IMR-90 (cell line): ENCODE measurements around the gene DDX31. TPM values are rescaled to one million over a fixed set of nuclear protein-coding genes. Genes with fewer than 3 reads are reported as not detected.

Experiments
- ATAC-seq: fragments of 200-7000 bp; cut with Tn5 transposase; 2 replicates; pipeline ENCODE4 v1.9.1; 2020; ENCODE audit warnings: low read depth, mild to moderate bottlenecking, moderate library complexity
- BruUV-seq: library from RNA; stranded (reverse); fragments of 400-500 nt; replicated peaks from 2 replicates; lab custom pipeline; 2021; lab: Mats Ljungman, UMichigan
- CTCF ChIA-PET: fragments of 300-600 bp; formaldehyde crosslinking; extraction: SDS; loops from one replicate; lab custom pipeline; 2021; ENCODE audit warnings: antibody characterized with exemption; lab: Yijun Ruan, JAX
- POLR2A ChIA-PET: fragments of 300-600 bp; sonication (Branson Sonifier 250); formaldehyde crosslinking; loops from one replicate; lab custom pipeline; 2022; ENCODE audit warnings: antibody characterized with exemption; ENCODE audit not compliant: unreplicated experiment; lab: Charles Lee
- DNase-seq: peaks from one replicate; pipeline ENCODE4 v3.0.0; 2013
- H2AFZ ChIP-seq: replicated peaks from 2 replicates; pipeline ENCODE3; 2013; ENCODE audit warnings: low read length, mild to moderate bottlenecking; ENCODE audit not compliant: poor library complexity
- H2AK5ac ChIP-seq: 2 replicates; pipeline ENCODE4 v1.6.1; 2013; ENCODE audit warnings: low read depth, low read length, inconsistent platforms
- H2AK9ac ChIP-seq: replicated peaks from 2 replicates; pipeline ENCODE3; 2013; ENCODE audit warnings: mild to moderate bottlenecking, low read depth, low read length, moderate library complexity; ENCODE audit not compliant: poor library complexity
- H2BK120ac ChIP-seq: 2 replicates; pipeline ENCODE4 v1.6.1; 2013; ENCODE audit warnings: low read depth, low read length, inconsistent platforms
- H2BK15ac ChIP-seq: 3 replicates; pipeline ENCODE4 v1.6.1; 2013; ENCODE audit warnings: low read depth, low read length, inconsistent platforms
- H2BK20ac ChIP-seq: 2 replicates; pipeline ENCODE4 v1.6.1; 2013; ENCODE audit warnings: low read depth, mild to moderate bottlenecking, inconsistent platforms, low read length, moderate library complexity
- H2BK5ac ChIP-seq: 2 replicates; pipeline ENCODE4 v1.6.1; 2013; ENCODE audit warnings: mild to moderate bottlenecking, low read depth, low read length, inconsistent platforms; ENCODE audit not compliant: poor library complexity, severe bottlenecking
- H3K14ac ChIP-seq: replicated peaks from 2 replicates; pipeline ENCODE4 v1.6.1; 2013; ENCODE audit warnings: low read depth, low read length, inconsistent platforms
- H3K18ac ChIP-seq: 2 replicates; pipeline ENCODE4 v1.6.1; 2013; ENCODE audit warnings: low read depth, low read length, control low read depth
- H3K23ac ChIP-seq: 2 replicates; pipeline ENCODE4 v1.6.1; 2013; ENCODE audit warnings: low read depth, low read length, inconsistent platforms
- H3K27ac ChIP-seq: 2 replicates; pipeline ENCODE4 v1.5.1; 2013; ENCODE audit warnings: mild to moderate bottlenecking, control low read depth, low read length; ENCODE audit not compliant: insufficient read depth
- H3K27me3 ChIP-seq: 2 replicates; pipeline ENCODE4 v1.6.1; 2013; ENCODE audit warnings: low read length; ENCODE audit not compliant: control insufficient read depth, insufficient read depth
- H3K36me3 ChIP-seq: 2 replicates; pipeline ENCODE4 v1.6.1; 2013; ENCODE audit warnings: low read length, mixed read lengths; ENCODE audit not compliant: control insufficient read depth, insufficient read depth
- H3K4ac ChIP-seq: 2 replicates; pipeline ENCODE4 v1.6.1; 2013; ENCODE audit warnings: low read depth, low read length, inconsistent platforms
- H3K4me1 ChIP-seq: 2 replicates; pipeline ENCODE4 v1.6.1; 2013; ENCODE audit warnings: low read length, mixed read lengths; ENCODE audit not compliant: control insufficient read depth, insufficient read depth
- H3K4me2 ChIP-seq: 2 replicates; pipeline ENCODE4 v1.6.1; 2013; ENCODE audit warnings: low read depth, mild to moderate bottlenecking, control low read depth, low read length, moderate library complexity
- H3K4me3 ChIP-seq: 2 replicates; pipeline ENCODE4 v1.5.1; 2013; ENCODE audit warnings: low read depth, mild to moderate bottlenecking, control low read depth, low read length, moderate library complexity; ENCODE audit not compliant: insufficient read depth
- H3K56ac ChIP-seq: 2 replicates; pipeline ENCODE4 v1.6.1; 2013; ENCODE audit warnings: low read length, inconsistent platforms; ENCODE audit not compliant: insufficient read depth; ENCODE audit errors: extremely low read depth
- H3K79me1 ChIP-seq, 2 experiments: 2 replicates each; pipeline ENCODE4 v1.6.1; 2013; ENCODE audit warnings: low read length in 2 of 2, inconsistent platforms in 1 of 2, low read depth in 1 of 2
- H3K9ac ChIP-seq: 2 replicates; pipeline ENCODE4 v1.6.1; 2013; ENCODE audit warnings: low read depth, low read length, control low read depth
- H3K9me1 ChIP-seq: 2 replicates; pipeline ENCODE4 v1.6.1; 2013; ENCODE audit warnings: low read length, inconsistent platforms; ENCODE audit not compliant: insufficient read depth
- H3K9me3 ChIP-seq: 2 replicates; pipeline ENCODE4 v1.6.1; 2013; ENCODE audit warnings: low read length; ENCODE audit not compliant: control insufficient read depth, insufficient read depth
- H4K20me1 ChIP-seq: 2 replicates; pipeline ENCODE4 v1.6.1; 2013; ENCODE audit warnings: low read length, inconsistent platforms; ENCODE audit not compliant: insufficient read depth
- H4K5ac ChIP-seq: 2 replicates; pipeline ENCODE4 v1.6.1; 2013; ENCODE audit warnings: mild to moderate bottlenecking, low read depth, low read length, control low read depth
- H4K8ac ChIP-seq, 2 experiments: 2 replicates each; pipeline ENCODE4 v1.6.1; 2013; ENCODE audit warnings: low read depth in 2 of 2, low read length in 2 of 2, control low read depth in 1 of 2, inconsistent platforms in 1 of 2
- H4K91ac ChIP-seq: 2 replicates; pipeline ENCODE4 v1.6.1; 2013; ENCODE audit warnings: low read depth, low read length, inconsistent platforms; ENCODE audit not compliant: insufficient read depth
- CHD1 ChIP-seq: IDR thresholded peaks from 2 replicates; pipeline ENCODE4 v1.6.1; 2012; ENCODE audit warnings: low read depth, low read length, improper control_type of control experiment
- CTCF ChIP-seq: conservative IDR thresholded peaks from 2 replicates; pipeline ENCODE4 v1.5.1; 2012; ENCODE audit warnings: mild to moderate bottlenecking, low read depth, low read length, improper control_type of control experiment
- MAFK ChIP-seq: IDR thresholded peaks from 2 replicates; pipeline ENCODE4 v1.6.1; 2012; ENCODE audit warnings: low read depth, low read length, improper control_type of control experiment
- MXI1 ChIP-seq: IDR thresholded peaks from 2 replicates; pipeline ENCODE4 v1.6.1; 2012; ENCODE audit warnings: low read depth, mild to moderate bottlenecking, low read length, moderate library complexity, borderline replicate concordance
- NFE2L2 ChIP-seq: fragments of 150-350 bp; IDR thresholded peaks from 2 replicates; pipeline ENCODE4 v1.6.1; 2016; ENCODE audit warnings: low read depth, mild to moderate bottlenecking, low read length
- POLR2A ChIP-seq: IDR thresholded peaks from 2 replicates; pipeline ENCODE4 v1.6.1; 2012; ENCODE audit warnings: mild to moderate bottlenecking, low read depth, low read length
- RFX5 ChIP-seq: IDR thresholded peaks from 2 replicates; pipeline ENCODE4 v1.8.0; 2012; ENCODE audit warnings: low read depth, mild to moderate bottlenecking, low read length, moderate library complexity
- WGBS, 2 experiments: methylation state at CpG; one replicate each; pipeline versions ENCODE4 v1.1.5 to v1.1.7; 2013; ENCODE audit warnings: missing lambda C conversion rate in 2 of 2; ENCODE audit not compliant: insufficient read length in 1 of 2; ENCODE audit errors: extremely low coverage in 2 of 2; 5-methylcytosine and 5-hydroxymethylcytosine counted together
- dilution Hi-C: fragments of 300-500 bp; cut with HindIII; formaldehyde crosslinking; loops from one replicate; pipeline ENCODE4 v1.14.3; 2018; ENCODE audit warnings: low sequenced_read_pairs; ENCODE audit not compliant: unreplicated experiment
- in situ Hi-C: fragments of 300-500 bp; cut with MboI; formaldehyde crosslinking; loops from 3 replicates; pipeline ENCODE4 v1.14.3; 2019; ENCODE audit warnings: low sequenced_read_pairs, inconsistent platforms, mixed read lengths
- intact Hi-C: fragments of 100-400 bp; cut with micrococcal nuclease; formaldehyde crosslinking; loops from 2 replicates; pipeline ENCODE4 v1.10.0; 2022
- polyA plus RNA-seq, 3 experiments: library from polyadenylated mRNA; depleted of rRNA; stranded (reverse); fragments of >200 nt; gene quantifications; 2 replicates each; pipeline ENCODE4 v1.2.3, GENCODE V29; 2012; ENCODE audit warnings: low replicate concordance in 1 of 3
- total RNA-seq: library from RNA; depleted of rRNA; stranded (reverse); fragments of >200 nt; gene quantifications from 2 replicates; pipeline ENCODE4 v1.2.3, GENCODE V29; 2012

The DDX31 gene
- total and polyA plus RNA-seq, 2 of the 4 experiments (the other 2 are of a cell fraction), result 10.7 to 14.0 TPM

GRCh38 chr9:132674485-132674884, 4.7 kb upstream of the DDX31 start:
- Histone ChIP-seq H3K14ac (no peak overlapping the region), H3K27ac (no peak overlapping the region), H3K18ac (no peak overlapping the region), H2BK20ac (no peak overlapping the region), H3K27me3 (no peaks in the 10 kb centered on the region), H2BK15ac (no peak overlapping the region), H3K9me1 (peaks cover 6% of the 10 kb centered on the region; the same call in 1 of the 2 replicates), H3K23ac (no peak overlapping the region), H4K8ac (no peak overlapping the region), H2AFZ (no peak overlapping the region), H3K56ac (no peak overlapping the region), H3K9ac (no peak overlapping the region), H3K4ac (no peak overlapping the region), H4K5ac (no peak overlapping the region), H3K79me1 (peaks cover 23 to 72% of the 10 kb centered on the region in 2 experiments), H3K4me3 (no peak overlapping the region), H3K9me3 (no peaks in the 10 kb centered on the region), H2BK5ac (no peak overlapping the region), H3K4me1 (peaks cover 2% of the 10 kb centered on the region; the same call in 1 of the 2 replicates), H2AK5ac (no peak overlapping the region), H2BK120ac (no peak overlapping the region), H4K20me1 (peaks cover 77% of the 10 kb centered on the region), H3K36me3 (peaks cover 15% of the 10 kb centered on the region), H4K91ac (no peak overlapping the region), H2AK9ac (no peak overlapping the region), H3K4me2 (no peak overlapping the region)
- ChIA-PET POLR2A (no interaction called here), CTCF (interaction anchor here (1.0 to 1.4 kb wide), 3 partner anchors 9 to 26 kb away, joined by 3 read pairs; no protein-coding TSS in a partner anchor)
- DNase-seq (no peak), ATAC-seq (no peak)
- 100% methylated on average over 1 of the region's 4 CpGs; no CpG with 5 or more reads in 1 of the 2 experiments for WGBS, 2 experiments
- in situ Hi-C loops (no loop called here), intact Hi-C loops (loop anchor here (10.0 kb wide), 1 partner anchor 90 kb away; no protein-coding TSS in a partner anchor), dilution Hi-C loops (no loop called here)
- no peak for TF ChIP-seq CTCF
- TF ChIP-seq NFE2L2, result no peak
- peak; percentile 71 for TF ChIP-seq MAFK
- no peak for TF ChIP-seq MXI1
- no peak for TF ChIP-seq POLR2A
- TF ChIP-seq CHD1, result no peak
- no peak for TF ChIP-seq RFX5
- BruUV-seq, result no TSS peak
